NT2/D1 (cell line): Measurements from ENCODE around the gene WDR90.

ENCODE experiments used
- SUZ12 ChIP-seq: IDR thresholded peaks from 2 replicates; pipeline ENCODE4 v1.6.1; 2011; ENCODE audit not compliant: insufficient read length, insufficient read depth; ENCODE audit errors: extremely low read depth
- ZNF274 ChIP-seq: IDR thresholded peaks from 2 replicates; pipeline ENCODE4 v1.6.1; 2011; ENCODE audit warnings: mild to moderate bottlenecking, low read depth, low read length

DNA sequence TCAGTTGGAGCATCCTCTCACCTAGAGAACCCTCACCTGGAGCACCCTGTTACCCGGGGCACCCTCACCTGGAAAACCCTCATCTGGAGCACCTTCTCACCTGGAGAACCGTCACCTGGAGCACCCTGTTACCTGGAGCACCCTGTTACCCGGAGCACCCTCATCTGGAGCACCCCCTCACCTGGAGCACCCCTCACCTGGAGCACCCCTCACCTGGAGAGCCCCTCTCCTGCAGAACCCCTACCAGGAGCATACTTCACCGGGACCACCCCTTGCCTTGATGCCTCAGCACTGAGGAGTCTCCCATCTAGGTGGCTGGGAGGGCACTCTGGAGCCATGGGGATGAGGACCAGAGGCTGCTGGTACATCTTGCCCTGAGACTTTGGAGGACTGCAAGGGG, 59.8 kb downstream of the WDR90 start:
- TF ChIP-seq ZNF274 (no peak), SUZ12 (no peak)
